CD4-positive, alpha-beta T cell treated with Interleukin-17A for 1 hour (primary cell): ENCODE data around the gene CRABP1.

Experiments used
- DNase-seq: peaks from one replicate; pipeline ENCODE4 v3.0.0-alpha.2; 2020

The CRABP1 gene

DNA sequence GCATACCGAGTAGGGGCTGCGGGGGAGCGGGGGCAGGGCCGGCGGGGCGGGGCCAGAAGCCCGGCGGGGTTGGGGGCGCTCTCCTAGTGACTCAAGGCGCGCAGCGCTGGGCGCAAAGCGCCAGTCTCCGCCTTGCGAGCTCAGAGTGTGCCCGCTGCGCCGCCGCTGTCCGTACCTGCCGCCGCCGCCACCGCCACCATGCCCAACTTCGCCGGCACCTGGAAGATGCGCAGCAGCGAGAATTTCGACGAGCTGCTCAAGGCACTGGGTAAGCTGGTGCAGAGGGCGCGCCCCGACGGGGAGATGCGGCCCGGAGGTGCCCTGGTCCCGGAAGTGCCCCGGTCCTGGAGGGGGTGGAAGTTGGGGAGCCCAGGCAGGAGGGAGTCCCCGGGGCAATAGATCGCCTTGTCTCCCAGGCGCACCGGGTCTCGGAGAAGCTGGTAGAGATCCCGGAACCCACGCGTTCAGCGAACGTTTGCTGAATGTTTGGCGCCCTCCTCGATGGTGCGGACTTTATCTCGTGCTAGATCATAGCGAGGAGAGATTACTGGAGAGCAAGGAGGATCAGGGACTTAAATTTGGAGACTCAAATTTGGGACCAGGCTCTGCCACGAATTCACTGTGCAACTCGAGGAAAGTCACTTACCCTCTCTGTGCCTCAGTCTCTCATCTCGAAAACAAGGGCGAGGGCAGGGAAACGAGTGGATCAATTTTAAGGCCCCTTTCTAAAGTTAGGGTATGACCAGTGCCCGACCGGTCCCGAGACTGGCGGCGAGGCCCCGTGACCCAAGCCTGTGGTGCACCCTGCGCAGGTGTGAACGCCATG lies at the start of gene CRABP1:
TSS of gene CRABP1 (plus strand) at position 123 of the 826 bp plus-strand sequence. CDS start at position 199, 76 bp downstream.
- DNase-seq, result no peak

DNA sequence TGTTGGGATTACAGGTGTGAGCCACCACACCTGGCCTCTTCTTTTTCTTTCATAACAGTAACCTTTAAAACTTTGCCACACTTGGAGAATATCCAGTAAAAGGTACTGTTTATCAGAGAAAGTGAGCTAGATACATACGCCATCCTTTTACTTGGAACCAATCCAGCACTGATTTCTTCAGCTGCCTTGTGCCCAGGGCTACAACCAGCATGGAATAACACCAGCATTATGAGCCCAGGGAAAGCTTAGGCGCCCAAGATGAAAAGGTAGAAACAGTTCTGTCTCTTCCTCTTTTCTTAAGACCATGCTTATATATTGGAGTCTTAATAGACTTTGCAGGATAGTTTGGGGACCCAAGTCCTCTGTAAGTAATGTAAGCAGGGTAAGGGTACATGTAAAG lies 49.1 kb upstream of the CRABP1 start:
- DNase-seq, result no peak

GRCh38 chr15:78291698-78292097 lies 48.5 kb upstream of the CRABP1 start:
- no peak for DNase-seq

GRCh38 chr15:78292219-78292618 lies 47.9 kb upstream of the CRABP1 start:
- no peak for DNase-seq

DNA sequence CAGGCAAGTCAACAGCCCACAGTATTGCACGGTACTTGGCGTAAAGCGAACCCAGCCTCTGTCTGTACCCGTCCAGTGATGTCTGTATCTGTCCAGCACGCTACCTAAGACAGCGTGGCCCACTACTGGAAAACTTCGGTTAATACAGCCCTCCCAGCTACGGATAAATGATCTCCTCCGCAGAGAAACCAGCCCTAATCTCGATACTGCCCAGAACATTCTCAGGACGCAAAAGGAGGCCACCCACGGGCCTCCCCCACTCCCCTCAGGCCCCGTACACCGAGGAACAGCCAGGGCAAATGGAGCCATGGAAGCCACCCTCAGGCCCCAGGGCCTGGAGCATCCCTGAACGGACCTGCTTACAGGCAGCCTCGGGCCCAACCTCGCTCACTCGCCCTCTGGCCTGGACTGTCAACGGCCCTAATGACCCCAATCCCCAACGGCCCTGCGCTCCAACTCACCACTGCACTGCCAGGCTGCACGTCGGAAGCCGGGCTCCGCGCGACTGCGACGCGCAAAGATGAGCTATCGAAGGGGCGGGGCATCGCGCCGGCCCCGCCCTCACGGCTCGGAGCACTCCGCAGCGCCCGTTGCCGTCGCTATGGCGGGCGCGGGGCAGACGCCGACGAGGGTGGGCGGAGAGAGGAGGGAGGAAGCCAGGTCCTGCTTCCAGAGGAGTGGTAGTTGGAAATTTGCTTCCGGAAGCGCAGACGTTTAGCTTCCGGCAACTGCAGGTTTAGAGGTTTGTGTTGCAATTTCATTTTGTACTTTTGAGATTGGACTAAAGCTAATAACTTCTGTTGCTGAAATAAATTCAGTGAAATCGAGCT lies 40.8 kb upstream of the CRABP1 start, which contains the start of gene SKIC8:
TSS of gene SKIC8 (minus strand) at position 509 of the 830 bp plus-strand sequence. CDS start 3,923 bp downstream, outside the sequence.
- peak; percentile 91 for DNase-seq

DNA sequence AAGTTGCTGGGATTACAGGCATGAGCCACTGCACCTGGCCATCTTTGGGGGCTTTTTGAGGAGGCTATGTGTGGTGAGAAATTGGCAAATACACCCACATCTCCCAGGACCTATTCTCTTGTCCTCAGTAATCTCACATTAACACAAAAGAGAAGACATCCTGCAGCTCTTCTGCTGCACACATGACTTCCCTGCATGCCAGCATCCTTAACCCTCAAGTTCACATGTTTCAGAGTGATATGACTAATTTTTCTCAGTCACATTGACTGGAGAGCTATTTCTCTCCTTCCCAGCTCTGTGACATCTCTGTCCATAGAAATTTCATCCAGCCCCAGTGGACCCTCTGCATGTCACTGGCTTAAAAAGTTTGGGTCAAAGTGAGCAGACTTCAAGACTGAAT lies 38.8 kb upstream of the CRABP1 start:
- DNase-seq, result no peak

- DNase-seq, result no peak
Observed at GRCh38 chr15:78301828-78302227, 38.3 kb upstream of the CRABP1 start.

DNA sequence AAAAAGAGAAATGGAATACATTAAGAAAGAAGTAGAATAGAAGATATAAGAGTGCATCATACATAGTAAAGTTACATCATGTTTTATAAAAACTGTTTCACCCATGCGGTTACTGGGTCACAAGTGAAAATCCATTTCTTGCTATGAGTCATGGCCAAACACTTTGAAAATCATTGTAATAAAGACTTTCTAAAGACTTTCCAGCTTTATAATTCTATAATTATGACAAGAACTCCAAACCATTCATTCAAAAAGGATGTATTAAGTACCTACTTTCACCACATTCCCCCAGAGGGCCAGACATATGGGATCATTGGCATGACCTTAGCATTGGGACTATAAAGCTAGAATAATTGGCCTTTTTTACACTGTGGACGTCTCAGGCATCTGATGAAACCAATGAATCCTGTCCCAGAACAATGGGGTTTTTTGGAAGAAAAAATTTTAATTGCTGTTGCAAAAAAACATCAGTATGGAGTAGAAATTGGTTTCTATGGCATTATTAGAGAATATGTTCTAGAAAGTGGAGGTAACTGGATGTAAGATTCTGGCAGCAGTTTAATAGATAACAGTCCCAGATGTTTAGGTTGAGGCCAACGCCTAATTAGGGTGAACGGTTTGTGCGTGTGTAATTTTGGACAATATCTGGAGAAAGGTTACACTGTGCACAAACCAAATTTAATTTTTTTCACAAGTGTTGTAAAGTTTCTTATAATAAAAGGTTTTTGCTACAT lies 37.4 kb upstream of the CRABP1 start:
- DNase-seq, result no peak

DNA sequence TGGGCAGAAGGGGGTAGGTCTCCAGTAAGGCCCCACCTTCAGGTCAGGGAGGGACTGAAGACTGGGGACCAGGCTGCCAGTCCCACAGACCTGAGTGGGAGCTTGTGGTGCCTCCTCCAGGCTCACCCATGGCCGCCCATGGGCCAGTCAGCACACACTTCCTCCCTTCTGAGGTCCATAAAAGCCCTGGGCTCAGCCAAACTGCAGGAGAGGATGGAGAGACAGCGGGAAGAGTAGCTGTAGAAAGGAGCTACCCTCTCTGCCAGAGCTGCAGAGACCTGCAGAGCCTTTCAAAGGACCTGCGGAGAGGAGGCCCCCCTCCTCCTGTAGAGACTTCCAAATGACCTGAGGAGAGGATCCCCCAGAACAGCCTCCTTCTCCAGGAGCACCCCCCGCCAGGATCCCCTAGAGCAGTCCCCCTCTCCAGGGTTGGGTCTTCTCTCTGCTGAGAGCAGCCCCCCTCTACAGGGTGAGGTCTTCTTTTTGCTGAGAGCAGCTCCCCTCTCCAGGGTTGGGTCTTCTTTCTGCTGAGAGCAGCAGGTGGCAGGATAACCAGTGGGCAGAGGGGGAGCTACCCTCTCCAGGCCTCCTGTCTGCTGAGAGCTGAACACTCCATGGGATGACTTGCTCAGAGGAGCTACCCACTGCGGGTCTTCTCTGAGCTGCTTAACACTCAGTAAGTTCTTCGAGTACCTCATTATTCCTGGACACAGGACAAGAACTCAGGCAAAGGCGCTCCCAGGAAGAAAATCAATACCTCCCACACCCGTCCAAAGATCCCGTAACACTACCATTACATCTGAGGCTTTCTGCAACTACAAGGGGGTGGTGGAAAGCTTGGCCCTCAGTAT lies 35.7 kb upstream of the CRABP1 start:
- no peak for DNase-seq

- DNase-seq, result no peak
Observed at GRCh38 chr15:78306176-78306774, 33.9 kb upstream of the CRABP1 start.

DNA sequence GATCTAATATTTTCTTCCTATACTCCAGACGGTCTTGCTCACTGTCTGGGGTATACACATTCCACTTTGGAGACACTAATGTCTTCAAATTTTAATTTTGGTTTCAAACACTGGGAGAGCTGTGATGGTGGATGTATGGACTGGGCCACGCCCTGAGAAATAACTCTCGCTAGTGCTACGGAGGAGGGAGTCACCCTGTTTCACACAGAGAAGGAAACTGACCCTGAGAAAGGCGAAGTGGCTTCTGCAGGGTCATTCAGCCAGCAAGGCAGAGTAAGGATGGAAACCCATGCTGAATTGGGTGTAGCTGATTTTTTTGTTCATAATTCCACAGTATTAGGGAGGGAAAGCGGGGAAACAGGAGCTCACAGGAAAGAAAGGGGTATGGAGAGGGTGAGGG lies 32.2 kb upstream of the CRABP1 start:
- no peak for DNase-seq

GRCh38 chr15:78308422-78309032 lies 31.6 kb upstream of the CRABP1 start:
- DNase-seq, result peak; percentile 33

DNA sequence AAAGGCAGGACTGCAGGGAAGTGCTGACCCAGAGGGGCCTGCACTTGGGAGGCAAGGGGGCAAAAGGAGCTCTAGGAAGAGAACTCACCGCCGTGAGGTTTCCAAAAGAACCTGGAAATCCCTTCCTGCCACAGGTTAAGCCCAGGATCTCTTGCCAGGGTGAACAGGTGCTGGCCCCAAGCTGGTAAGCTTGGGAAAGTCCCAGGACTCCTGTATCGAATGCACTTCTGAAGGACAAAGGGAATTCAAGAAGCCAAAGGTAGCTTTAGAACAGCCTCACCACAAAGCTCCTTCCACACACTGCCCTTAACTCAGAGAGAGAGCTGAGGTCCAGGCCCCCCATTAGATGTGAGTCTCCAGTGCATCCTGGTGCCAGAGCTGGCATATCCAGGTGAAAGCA lies 28.9 kb upstream of the CRABP1 start:
- DNase-seq, result no peak

DNA sequence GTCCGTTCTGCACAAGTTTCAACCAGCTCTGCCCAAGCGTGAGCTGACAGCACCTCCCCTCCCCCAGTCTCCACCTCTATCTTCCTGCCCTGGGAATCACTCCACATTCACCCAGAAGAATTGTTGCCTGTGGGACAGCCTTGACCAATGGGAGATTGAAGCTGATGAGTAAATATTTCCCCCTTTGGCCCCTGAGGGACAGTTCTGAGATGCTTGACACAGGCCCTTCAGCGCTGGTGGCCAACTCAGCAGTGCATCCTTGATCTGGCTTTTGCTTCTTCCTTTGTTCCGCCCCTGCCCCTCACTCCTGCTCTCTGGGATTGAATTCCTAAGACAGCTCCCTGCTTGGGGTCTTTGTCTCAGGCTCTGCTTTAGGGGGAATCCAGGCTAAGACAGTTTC lies 27.6 kb upstream of the CRABP1 start:
- no peak for DNase-seq

DNA sequence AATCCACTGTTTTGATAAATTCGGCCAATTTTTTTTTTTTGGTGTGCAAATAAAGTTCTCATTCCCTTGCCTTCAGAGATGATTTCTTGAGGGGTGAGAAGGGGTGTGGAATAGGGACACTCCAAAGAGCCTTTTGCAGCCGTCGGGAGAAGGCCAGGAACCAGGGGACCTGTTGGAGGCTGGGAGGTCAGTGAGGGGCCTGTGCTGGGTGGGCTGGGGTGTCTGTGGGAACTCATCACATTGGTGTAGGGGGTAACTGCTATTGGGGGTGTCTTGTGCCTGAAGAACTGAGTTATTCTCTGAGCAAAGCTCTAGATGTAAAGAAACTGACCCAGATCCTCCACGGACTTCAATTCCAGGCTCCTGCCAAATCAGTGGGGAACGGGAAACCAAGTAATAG lies 27.2 kb upstream of the CRABP1 start:
- DNase-seq, result no peak

GRCh38 chr15:78313383-78313782 lies 26.8 kb upstream of the CRABP1 start:
- DNase-seq, result no peak

- no peak for DNase-seq
Observed at GRCh38 chr15:78314181-78314581, 26.0 kb upstream of the CRABP1 start.

GRCh38 chr15:78315686-78316282 lies 24.4 kb upstream of the CRABP1 start:
- DNase-seq, result no peak

- no peak for DNase-seq
Observed at GRCh38 chr15:78316283-78317083, 23.7 kb upstream of the CRABP1 start.
